Stimulated activated CD4-positive, alpha-beta T cell treated with anti-CD3 and anti-CD28 coated beads, Interleukin-15, amount 100 ng/mL, for 48 hours (primary cell): ENCODE results near the gene PDE8B.

Source experiments
- DNase-seq, 2 donors: peaks; one replicate each; pipeline ENCODE4 v3.0.0-alpha.2; 2020; ENCODE audit warnings: low read depth in 2 of 2

The PDE8B gene

GRCh38 chr5:77230727-77231470 lies 20.4 kb downstream of the PDE8B start:
- DNase-seq = no peak

- no peak for DNase-seq
These were observed 21.1 kb downstream of the PDE8B start for GRCh38 chr5:77231471-77232138.

GRCh38 chr5:77232574-77233358 lies 22.3 kb downstream of the PDE8B start:
- DNase-seq = no peak

- DNase-seq = no peak
These were observed 25.6 kb downstream of the PDE8B start for GRCh38 chr5:77235846-77236721.

GRCh38 chr5:77239126-77239741 lies 28.8 kb downstream of the PDE8B start:
- no peak for DNase-seq

- no peak for DNase-seq
These were observed 31.0 kb downstream of the PDE8B start for GRCh38 chr5:77241444-77241843.

- DNase-seq = no peak
These were observed 39.0 kb downstream of the PDE8B start for GRCh38 chr5:77249475-77249874.

GRCh38 chr5:77250021-77250420 lies 39.5 kb downstream of the PDE8B start:
- DNase-seq = no peak

GRCh38 chr5:77251921-77252320 lies 41.4 kb downstream of the PDE8B start:
- no peak for DNase-seq

- no peak for DNase-seq
These were observed 45.1 kb downstream of the PDE8B start for GRCh38 chr5:77255617-77256016.

GRCh38 chr5:77256406-77256805 lies 45.9 kb downstream of the PDE8B start:
- DNase-seq = no peak

- DNase-seq = no peak
These were observed 48.2 kb downstream of the PDE8B start for GRCh38 chr5:77258652-77259051.

- no peak for DNase-seq
These were observed 49.0 kb downstream of the PDE8B start for GRCh38 chr5:77259476-77259875.

GRCh38 chr5:77262697-77263096 lies 52.2 kb downstream of the PDE8B start:
- no peak for DNase-seq

- no peak for DNase-seq
These were observed 55.8 kb downstream of the PDE8B start for GRCh38 chr5:77266291-77266690.

- DNase-seq = no peak
These were observed 57.0 kb downstream of the PDE8B start for GRCh38 chr5:77267496-77267895.

GRCh38 chr5:77272206-77272605 lies 61.7 kb downstream of the PDE8B start:
- DNase-seq = no peak

- no peak for DNase-seq
These were observed 67.3 kb downstream of the PDE8B start for GRCh38 chr5:77277759-77278158.

GRCh38 chr5:77280036-77280435 lies 69.6 kb downstream of the PDE8B start:
- no peak for DNase-seq

GRCh38 chr5:77281969-77282336 lies 71.5 kb downstream of the PDE8B start:
- no peak for DNase-seq

GRCh38 chr5:77282337-77283027 lies 72.0 kb downstream of the PDE8B start:
- DNase-seq = no peak
